Esophagus muscularis mucosa (tissue), 3 donors: ENCODE results near the gene C14orf180.

Source experiments
- CTCF ChIP-seq, 3 experiments: fragments of 200-600 bp in 2 of 3; fragments of 450-650 bp in 1 of 3; sonication (generic) in 2 of 3; IDR thresholded peaks; one replicate each; pipeline ENCODE4 v1.5.1; 2017 to 2019; ENCODE audit warnings: antibody characterized with exemption in 3 of 3, mild to moderate bottlenecking in 2 of 3, moderate library complexity in 1 of 3
- POLR2AphosphoS5 ChIP-seq, 2 donors: sonication (generic); formaldehyde crosslinking; IDR thresholded peaks; one replicate each; pipeline ENCODE4 v1.6.1; 2017; ENCODE audit warnings: antibody characterized with exemption in 2 of 2

GRCh38 chr14:104591031-104591430 lies 11.5 kb downstream of the C14orf180 start:
- no peak for TF ChIP-seq CTCF (IDR thresholded peaks at IDR 0.05)
- no peak for TF ChIP-seq POLR2AphosphoS5 (IDR thresholded peaks at IDR 0.05)
